Body of pancreas (tissue), 4 donors: Measurements from ENCODE around the gene DNAJB2. TPM values are rescaled to one million over a fixed set of nuclear protein-coding genes. Genes with fewer than 3 reads are reported as not detected.
A peak's percentile ranks its signal among the peaks of the same experiment; 100 is the strongest.

Source experiments
- ATAC-seq: fragments of 150-250 bp; one replicate; pipeline ENCODE4 v1.9.1; 2016
- DNase-seq, 4 donors: peaks; one replicate each; pipeline ENCODE4 v3.0.0-alpha.2; 2019
- H3K27ac ChIP-seq, 4 donors: fragments of 200-600 bp; sonication (generic); 1 replicate in 3 of 4; 2 replicates in 1 of 4; pipeline versions ENCODE4 v1.5.1 to v1.6.1; 2016 to 2019; ENCODE audit warnings: mild to moderate bottlenecking in 1 of 4, mixed read lengths in 1 of 4, moderate library complexity in 1 of 4
- H3K27me3 ChIP-seq, 2 donors: fragments of 200-600 bp; sonication (generic); one replicate each; pipeline ENCODE4 v1.6.0; 2016; ENCODE audit warnings: mild to moderate bottlenecking in 1 of 2
- H3K36me3 ChIP-seq, 2 donors: fragments of 200-600 bp; sonication (generic); replicated peaks in 1 of 2; 2 replicates each; pipeline ENCODE4 v1.5.1; 2016; ENCODE audit warnings: low read depth in 2 of 2; ENCODE audit not compliant: insufficient read depth in 1 of 2
- H3K4me1 ChIP-seq: fragments of 200-600 bp; sonication (generic); one replicate; pipeline ENCODE4 v1.6.0; 2016
- H3K4me3 ChIP-seq, 2 donors: fragments of 200-600 bp; sonication (generic); 1 replicate in 1 of 2; 2 replicates in 1 of 2; pipeline ENCODE4 v1.5.1; 2016 to 2019
- H3K9me3 ChIP-seq, 3 donors: fragments of 200-600 bp; sonication (generic); 1 replicate in 2 of 3; 2 replicates in 1 of 3; pipeline ENCODE4 v1.5.1; 2016
- CTCF ChIP-seq, 7 experiments: fragments of 450-650 bp in 4 of 7; fragments of 200-600 bp in 3 of 7; sonication (generic) in 3 of 7; IDR thresholded peaks; one replicate each; pipeline ENCODE4 v1.5.1; 2016 to 2019; ENCODE audit warnings: antibody characterized with exemption in 7 of 7
- POLR2A ChIP-seq, 3 donors: fragments of 450-650 bp; IDR thresholded peaks; one replicate each; pipeline ENCODE4 v1.6.1; 2016; ENCODE audit warnings: antibody characterized with exemption in 3 of 3, mild to moderate bottlenecking in 2 of 3
- WGBS, 2 donors: methylation state at CpG; one replicate each; pipeline ENCODE4 v1.1.5; 2017; 5-methylcytosine and 5-hydroxymethylcytosine counted together
- intact Hi-C: fragments of 100-400 bp; cut with DNase I; formaldehyde crosslinking; loops from one replicate; pipeline ENCODE4 v1.15.1; 2023
- microRNA counts, 2 donors: library from miRNA; unstranded; fragments of <30 nt; microRNA quantifications; one replicate each; lab custom pipeline; 2017
- microRNA-seq, 2 donors: library from miRNA; unstranded; fragments of <30 nt; microRNA quantifications; one replicate each; pipeline ENCODE4, GENCODE V29; 2016; ENCODE audit warnings: borderline number of aligned reads in 2 of 2, borderline replicate concordance in 2 of 2
- small RNA-seq: library from RNA; depleted of rRNA; stranded (forward); fragments of <200 nt; gene quantifications from one replicate; pipeline ENCODE3, GENCODE V24; 2016
- total RNA-seq, 2 donors: library from RNA; depleted of rRNA; stranded (reverse); fragments of >200 nt; gene quantifications; one replicate each; pipeline ENCODE4 v1.1.0, GENCODE V29; 2016

DNAJB2 gene
- total RNA-seq, 2 donors from 2014 or later = 60.3 to 68.0 TPM

GRCh38 chr2:219332542-219332941 is 53.4 kb downstream of the DNAJB2 start, which contains the start of gene RESP18:
Gene RESP18 (minus strand): TSS chr2:219332744.
- H3K36me3 ChIP-seq = no peaks in the 10 kb centered on the region
- H3K4me3 ChIP-seq = no peak within 1 kb of the TSS
- H3K9me3 ChIP-seq = no peaks in the 10 kb centered on the region
- H3K27me3 ChIP-seq = peaks cover 0 to 15% of the 10 kb centered on the region in 2 donors
- no peak within 1 kb of the TSS for H3K27ac ChIP-seq
- intact Hi-C loops = no loop called here
- whole genome bisulfite sequencing, 2 donors = 5 to 12% methylated on average over 7 to 20 of the region's 24 CpGs
- no peaks in the 10 kb centered on the region for H3K4me1 ChIP-seq
- ATAC-seq (no peak), DNase-seq (no peak)
- TF ChIP-seq CTCF (IDR thresholded peaks at IDR 0.05) (no peak), POLR2A (IDR thresholded peaks at IDR 0.05) (no peak)

DNA sequence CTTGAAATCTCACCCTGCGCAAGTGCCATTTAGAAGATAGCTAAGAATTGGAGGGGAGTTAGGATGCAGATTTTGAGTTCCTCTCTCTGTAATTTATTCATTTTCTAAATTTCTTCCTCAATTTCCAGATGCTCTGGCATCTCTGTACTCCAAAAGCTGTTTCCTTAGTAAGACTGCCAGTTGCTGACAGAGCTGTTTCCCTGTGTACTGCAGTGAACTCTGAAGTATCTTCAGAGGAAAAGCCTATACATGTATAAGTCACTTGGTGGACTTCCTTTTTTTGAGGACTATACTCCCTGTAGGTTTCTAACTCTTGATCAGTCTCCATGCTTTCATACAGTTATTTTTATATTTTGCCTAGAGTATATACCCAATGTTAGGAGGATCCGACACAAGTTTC is 54.9 kb downstream of the DNAJB2 start:
- intact Hi-C loops = no loop called here
- no peak overlapping the region for H3K4me3 ChIP-seq
- H3K4me1 ChIP-seq = no peaks in the 10 kb centered on the region
- no peaks in the 10 kb centered on the region for H3K36me3 ChIP-seq
- 71 to 91% methylated on average over 2 of the region's 2 CpGs for WGBS, 2 donors
- H3K27ac ChIP-seq = no peak overlapping the region
- TF ChIP-seq CTCF (IDR thresholded peaks at IDR 0.05) (no peak), POLR2A (IDR thresholded peaks at IDR 0.05) (no peak)
- ATAC-seq (no peak), DNase-seq (no peak)
- H3K9me3 ChIP-seq = no peaks in the 10 kb centered on the region
- peaks cover 0 to 15% of the 10 kb centered on the region in 2 donors for H3K27me3 ChIP-seq

- H3K4me3 ChIP-seq = no peak overlapping the region
- peaks cover 0 to 15% of the 10 kb centered on the region in 2 donors for H3K27me3 ChIP-seq
- H3K9me3 ChIP-seq = no peaks in the 10 kb centered on the region
- intact Hi-C loops = no loop called here
- no peaks in the 10 kb centered on the region for H3K4me1 ChIP-seq
- ATAC-seq (peak; percentile 33), DNase-seq (peak in 1 of 4 donors; percentile 3)
- no peak overlapping the region for H3K27ac ChIP-seq
- 30 to 35% methylated on average over 5 of the region's 5 CpGs for WGBS, 2 donors
- TF ChIP-seq CTCF (IDR thresholded peaks at IDR 0.05) (no peak), POLR2A (IDR thresholded peaks at IDR 0.05) (no peak)
- H3K36me3 ChIP-seq = no peaks in the 10 kb centered on the region
Measured at GRCh38 chr2:219335373-219335786, 56.2 kb downstream of the DNAJB2 start.

MicroRNA genes within 50 kb of the gene (microRNA counts, 767-probe panel; counts per million panel counts)
- 0 to 736 counts per million in 2 donors for microRNA hsa-miR-153 (lab: Ali Mortazavi, UCI)

Small RNAs within 50 kb of the gene (microRNA-seq; reads per million reads assigned to microRNA genes)
- gene MIR153-1 = 0 reads per million in 2 donors

Small RNAs within 50 kb of the gene (small RNA-seq; reads per million reads assigned to genes)
- not detected for gene MIR153-1

Other genes starting within 250 kb of the DNAJB2 start
- not detected for gene CFAP65, start 237.8 kb upstream of the DNAJB2 start, total RNA-seq
- 1 to 10 TPM in 1 of 2 donors, not detected in 1; 1.0 TPM for gene IHH, start 218.4 kb upstream of the DNAJB2 start, total RNA-seq
- 1 to 10 TPM; 8.9 to 9.3 TPM for gene NHEJ1, start 118.6 kb upstream of the DNAJB2 start, total RNA-seq
- gene SLC23A3, start 109.3 kb upstream of the DNAJB2 start, total RNA-seq = 1 to 10 TPM; 3.1 to 8.2 TPM
- 10 to 100 TPM; 25.7 to 27.4 TPM for gene CNPPD1, start 102.4 kb upstream of the DNAJB2 start, total RNA-seq
- gene RETREG2, start 101.1 kb upstream of the DNAJB2 start, total RNA-seq = 10 to 100 TPM; 41.9 to 43.6 TPM
- 10 to 100 TPM; 36.9 to 43.3 TPM for gene ZFAND2B, start 72.6 kb upstream of the DNAJB2 start, total RNA-seq
- gene ABCB6, start 60.4 kb upstream of the DNAJB2 start, total RNA-seq = 10 to 100 TPM; 10.5 to 11.7 TPM
- 10 to 100 TPM; 21.0 to 27.7 TPM for gene ATG9A, start 49.7 kb upstream of the DNAJB2 start, total RNA-seq
- 10 to 100 TPM; 67.5 to 95.3 TPM for gene ANKZF1, start 49.6 kb upstream of the DNAJB2 start, total RNA-seq
- gene GLB1L, start 33.9 kb upstream of the DNAJB2 start, total RNA-seq = 10 to 100 TPM in 1 of 2 donors, 1 to 10 TPM in 1; 3.1 to 11.2 TPM
- 10 to 100 TPM in 1 of 2 donors, 1 to 10 TPM in 1; 8.0 to 16.8 TPM for gene STK16, start 33.9 kb upstream of the DNAJB2 start, total RNA-seq
- not detected for gene TUBA4B, start 26.1 kb upstream of the DNAJB2 start, total RNA-seq
- 10 to 100 TPM; 17.8 to 20.2 TPM for gene TUBA4A, start 25.4 kb upstream of the DNAJB2 start, total RNA-seq
- 10 to 100 TPM; 18.7 to 19.8 TPM for gene PTPRN, start 30.0 kb downstream of the DNAJB2 start, total RNA-seq
- gene RESP18, start 53.4 kb downstream of the DNAJB2 start, total RNA-seq = not detected
- 10 to 100 TPM; 18.4 to 24.7 TPM for gene DNPEP, start 108.5 kb downstream of the DNAJB2 start, total RNA-seq
- 10 to 100 TPM; 12.7 to 23.1 TPM for gene DES, start 139.0 kb downstream of the DNAJB2 start, total RNA-seq
- 1 to 10 TPM; 2.9 to 3.6 TPM for gene SPEG, start 155.5 kb downstream of the DNAJB2 start, total RNA-seq
- gene GMPPA, start 219.5 kb downstream of the DNAJB2 start, total RNA-seq = 10 to 100 TPM; 40.5 to 57.4 TPM
- gene ASIC4, start 235.1 kb downstream of the DNAJB2 start, total RNA-seq = not detected